Adrenal gland (tissue), 5 donors: Measurements from ENCODE around the gene ACTL10.

Experiments
- CTCF ChIP-seq, 6 experiments: fragments of 450-650 bp in 4 of 6; fragments of 200-600 bp in 2 of 6; sonication (generic) in 1 of 6; IDR thresholded peaks; 1 replicate in 5 of 6; 2 replicates in 1 of 6; pipeline versions ENCODE4 v1.5.1 to v1.8.0; 2016 to 2021; ENCODE audit warnings: antibody characterized with exemption in 6 of 6, mild to moderate bottlenecking in 2 of 6, moderate library complexity in 1 of 6
- POLR2A ChIP-seq, 2 donors: fragments of 450-650 bp; IDR thresholded peaks; one replicate each; pipeline ENCODE4 v1.6.1; 2017; ENCODE audit warnings: antibody characterized with exemption in 2 of 2, mild to moderate bottlenecking in 2 of 2, moderate library complexity in 1 of 2
- donor health status: DM: no; HTN: no; CAD: no.

GRCh38 chr20:33660035-33660684 is 6.6 kb upstream of the ACTL10 start:
- TF ChIP-seq CTCF (IDR thresholded peaks at IDR 0.05) (no peak), POLR2A (IDR thresholded peaks at IDR 0.05) (no peak)
